ENCODE data around the gene SBK2. TPM values are rescaled to one million over a fixed set of nuclear protein-coding genes. Genes with fewer than 3 reads are reported as not detected.
A peak's percentile ranks its signal among the peaks of the same experiment; 100 is the strongest.

The SBK2 gene
- total RNA-seq, 2 experiments from 2014 or later = not detected

DNA sequence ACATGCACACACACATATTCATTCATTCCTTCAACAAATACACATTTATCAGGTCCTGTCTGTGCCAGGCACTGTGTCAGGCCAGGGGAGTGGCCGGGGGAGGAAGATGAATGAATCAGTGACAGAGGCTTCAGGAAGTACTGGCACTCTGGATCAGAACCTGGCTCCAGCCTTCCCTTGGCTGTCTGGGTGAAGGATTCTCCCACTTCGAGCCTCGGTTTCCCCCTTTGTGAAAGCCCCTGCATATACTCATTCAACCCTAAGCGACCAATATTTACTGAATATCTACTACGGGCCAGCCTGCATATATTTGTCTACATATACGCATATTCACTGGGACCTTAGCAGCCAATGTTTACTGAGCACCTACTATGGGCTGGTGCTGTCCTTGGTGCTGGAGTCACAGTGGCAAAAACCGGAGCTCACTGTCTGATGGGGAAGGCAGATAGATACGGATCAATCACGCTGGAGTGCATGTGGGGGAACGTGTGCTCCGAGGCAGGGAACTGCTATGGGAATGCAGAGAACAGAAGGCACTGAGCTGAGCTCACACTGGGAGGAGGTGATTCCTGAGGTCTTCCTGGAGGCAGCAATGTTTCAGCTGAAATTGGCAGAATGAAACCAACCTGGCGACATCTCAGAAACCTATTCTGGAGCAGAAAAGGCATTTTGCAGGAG, 44.4 kb upstream of the SBK2 start:
- H3K9me2 ChIP-seq (ENCODE audit: insufficient read depth, low read length) = no peaks in the 10 kb centered on the region
- peak overlapping the region; percentile 49 for H3K27ac ChIP-seq (ENCODE audit: low read depth, low read length, poor library complexity, severe bottlenecking)
- POLR2A ChIA-PET = interaction anchor here (0.7 kb wide), 1 partner anchor 310 kb away, joined by 3 read pairs; no protein-coding TSS in a partner anchor
- TF ChIP-seq EZH2phosphoT487 (IDR thresholded peaks at IDR 0.05; ENCODE audit: borderline replicate concordance, low read depth, low read length) = no peak
- TF ChIP-seq, protein P1, sequence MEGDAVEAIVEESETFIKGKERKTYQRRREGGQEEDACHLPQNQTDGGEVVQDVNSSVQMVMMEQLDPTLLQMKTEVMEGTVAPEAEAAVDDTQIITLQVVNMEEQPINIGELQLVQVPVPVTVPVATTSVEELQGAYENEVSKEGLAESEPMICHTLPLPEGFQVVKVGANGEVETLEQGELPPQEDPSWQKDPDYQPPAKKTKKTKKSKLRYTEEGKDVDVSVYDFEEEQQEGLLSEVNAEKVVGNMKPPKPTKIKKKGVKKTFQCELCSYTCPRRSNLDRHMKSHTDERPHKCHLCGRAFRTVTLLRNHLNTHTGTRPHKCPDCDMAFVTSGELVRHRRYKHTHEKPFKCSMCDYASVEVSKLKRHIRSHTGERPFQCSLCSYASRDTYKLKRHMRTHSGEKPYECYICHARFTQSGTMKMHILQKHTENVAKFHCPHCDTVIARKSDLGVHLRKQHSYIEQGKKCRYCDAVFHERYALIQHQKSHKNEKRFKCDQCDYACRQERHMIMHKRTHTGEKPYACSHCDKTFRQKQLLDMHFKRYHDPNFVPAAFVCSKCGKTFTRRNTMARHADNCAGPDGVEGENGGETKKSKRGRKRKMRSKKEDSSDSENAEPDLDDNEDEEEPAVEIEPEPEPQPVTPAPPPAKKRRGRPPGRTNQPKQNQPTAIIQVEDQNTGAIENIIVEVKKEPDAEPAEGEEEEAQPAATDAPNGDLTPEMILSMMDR (conservative IDR thresholded peaks at IDR 0.05; ENCODE audit: low read length) = no peak
- peaks cover 22% of the 10 kb centered on the region for H3K4me1 ChIP-seq (ENCODE audit: insufficient read depth, low read length, poor library complexity, severe bottlenecking)
- intact Hi-C loops (cut with micrococcal nuclease; ENCODE audit: unreplicated experiment) = loop anchor here (2.0 kb wide), 1 partner anchor 18 kb away; the partner anchor contains the start of gene FIZ1
- H3K79me2 ChIP-seq (ENCODE audit: insufficient read depth, low read depth, low read length) = peaks cover 9% of the 10 kb centered on the region; the same call in 1 of the 2 replicates
- peaks cover 15% of the 10 kb centered on the region for H3K36me3 ChIP-seq (ENCODE audit: insufficient read depth, low read length)
- peaks cover 4% of the 10 kb centered on the region; the same call in 1 of the 2 replicates for H4K20me1 ChIP-seq (ENCODE audit: insufficient read depth, low read length)
- BruUV-seq (replicated peaks) = no TSS peak
- H2AFZ ChIP-seq (ENCODE audit: low read length) = peak overlapping the region; percentile 86
- CTCF ChIA-PET (ENCODE audit: unreplicated experiment) = no interaction called here
- H3K4me3 ChIP-seq (ENCODE audit: low read depth, low read length, poor library complexity, severe bottlenecking) = peak overlapping the region; percentile 88
- peak overlapping the region; percentile 91 for H3K4me2 ChIP-seq (ENCODE audit: low read length)
- no peak for DNase-seq (ENCODE audit: low spot score)
- H3K9me3 ChIP-seq (ENCODE audit: low read length) = no peaks in the 10 kb centered on the region

DNA sequence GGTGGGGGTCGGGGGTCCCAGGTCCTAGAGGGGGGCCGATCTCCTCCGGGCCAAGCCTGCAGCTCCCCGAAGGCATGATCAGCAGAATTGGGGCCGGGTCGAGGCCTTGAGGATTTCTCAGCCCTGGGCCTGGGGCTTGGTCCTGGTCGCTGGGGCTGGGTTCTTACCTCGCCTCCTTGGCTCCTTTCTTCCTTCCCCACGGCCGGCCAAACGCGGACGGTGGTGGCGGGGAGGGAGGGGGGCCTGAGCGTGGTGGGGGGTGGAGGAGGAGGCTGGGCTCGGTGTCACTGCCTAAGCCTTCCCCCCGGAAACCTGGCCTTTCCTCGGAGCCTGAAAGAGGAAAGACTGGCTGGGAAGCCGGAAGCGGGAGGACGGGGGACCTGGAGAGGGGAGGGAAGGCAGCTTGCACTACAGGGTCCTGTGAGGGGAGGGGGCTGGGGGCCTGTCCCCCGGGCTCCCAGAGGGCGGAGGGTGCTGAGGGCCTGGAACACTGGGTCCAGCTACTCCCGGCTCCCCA, 43.8 kb upstream of the SBK2 start, which contains the start of gene ZNF579:
Gene ZNF579 (minus strand): TSS at position 221 of the 517 bp plus-strand sequence. CDS start 1,209 bp downstream, outside the sequence.
- Histone ChIP-seq H3K4me3 (ENCODE audit: low read depth, low read length, poor library complexity, severe bottlenecking) (peak within 1 kb of the TSS; percentile 88), H3K4me1 (ENCODE audit: insufficient read depth, low read length, poor library complexity, severe bottlenecking) (peaks cover 16% of the 10 kb centered on the region), H3K27ac (ENCODE audit: low read depth, low read length, poor library complexity, severe bottlenecking) (peak within 1 kb of the TSS; percentile 49), H2AFZ (ENCODE audit: low read length) (peak within 1 kb of the TSS; percentile 86), H3K9me3 (ENCODE audit: low read length) (no peaks in the 10 kb centered on the region), H3K9me2 (ENCODE audit: insufficient read depth, low read length) (no peaks in the 10 kb centered on the region), H3K36me3 (ENCODE audit: insufficient read depth, low read length) (peaks cover 19% of the 10 kb centered on the region), H3K4me2 (ENCODE audit: low read length) (peak within 1 kb of the TSS; percentile 91), H3K79me2 (ENCODE audit: insufficient read depth, low read depth, low read length) (peaks cover 9% of the 10 kb centered on the region; the same call in 1 of the 2 replicates), H4K20me1 (ENCODE audit: insufficient read depth, low read length) (peaks cover 4% of the 10 kb centered on the region; the same call in 1 of the 2 replicates)
- intact Hi-C loops (cut with micrococcal nuclease; ENCODE audit: unreplicated experiment) = loop anchor here (2.0 kb wide), 1 partner anchor 18 kb away; the partner anchor contains the start of gene FIZ1
- TF ChIP-seq, protein P1 (conservative IDR thresholded peaks at IDR 0.05; ENCODE audit: low read length) = no peak
- TF ChIP-seq EZH2phosphoT487 (IDR thresholded peaks at IDR 0.05; ENCODE audit: borderline replicate concordance, low read depth, low read length) = no peak
- POLR2A ChIA-PET = interaction anchor here (0.7 kb wide), 1 partner anchor 310 kb away, joined by 3 read pairs; no protein-coding TSS in a partner anchor
- CTCF ChIA-PET (ENCODE audit: unreplicated experiment) = no interaction called here
- BruUV-seq (replicated peaks) = no TSS peak
- DNase-seq (ENCODE audit: low spot score) = peak; percentile 89

All from OCI-LY7 (cell line).